GM12878 (cell line): ENCODE results near the gene SYF2. TPM values are rescaled to one million over a fixed set of nuclear protein-coding genes. Genes with fewer than 3 reads are reported as not detected.

Experiments used
- BCL11A ChIP-seq: IDR thresholded peaks from 2 replicates; pipeline ENCODE4 v1.6.1; 2011; ENCODE audit warnings: low read depth, low read length
- EP300 ChIP-seq, 2 experiments: fragments of 150-350 bp in 1 of 2; IDR thresholded peaks; 2 replicates each; pipeline ENCODE4 v1.6.1; 2011 to 2012; ENCODE audit warnings: low read depth in 2 of 2, low read length in 2 of 2, borderline replicate concordance in 1 of 2, improper control_type of control experiment in 1 of 2, inconsistent platforms in 1 of 2; ENCODE audit not compliant: control insufficient read depth in 1 of 2
- JUNB ChIP-seq: IDR thresholded peaks from 2 replicates; pipeline ENCODE4 v1.6.1; 2016; ENCODE audit warnings: antibody characterized with exemption, mild to moderate bottlenecking
- KDM1A ChIP-seq: fragments of 200-600 bp; sonication (generic); IDR thresholded peaks from 2 replicates; pipeline ENCODE4 v1.6.1; 2016; ENCODE audit warnings: borderline replicate concordance
- MTA3 ChIP-seq: IDR thresholded peaks from 2 replicates; pipeline ENCODE4 v1.6.1; 2012; ENCODE audit warnings: low read length, inconsistent platforms, borderline replicate concordance
- MYB ChIP-seq: fragments of 150-350 bp; IDR thresholded peaks from 2 replicates; pipeline ENCODE4 v1.6.1; 2014; ENCODE audit warnings: mild to moderate bottlenecking, low read depth, low read length, borderline replicate concordance
- PAX5 ChIP-seq: IDR thresholded peaks from 2 replicates; pipeline ENCODE4 v1.6.1; 2011; ENCODE audit warnings: low read depth, low read length, borderline replicate concordance
- PML ChIP-seq: IDR thresholded peaks from 2 replicates; pipeline ENCODE4 v1.6.1; 2012; ENCODE audit warnings: low read length, inconsistent platforms
- RUNX3 ChIP-seq: IDR thresholded peaks from 2 replicates; pipeline ENCODE4 v1.6.1; 2012; ENCODE audit warnings: low read length, inconsistent platforms
- SIX5 ChIP-seq: IDR thresholded peaks from 2 replicates; pipeline ENCODE4 v1.6.1; 2011; ENCODE audit warnings: mild to moderate bottlenecking, low read depth, low read length, moderate library complexity; ENCODE audit not compliant: severe bottlenecking
- SREBF1 ChIP-seq: IDR thresholded peaks from 2 replicates; pipeline ENCODE4 v1.6.1; 2012; ENCODE audit warnings: mild to moderate bottlenecking, low read length
- TBL1XR1 ChIP-seq: IDR thresholded peaks from 2 replicates; pipeline ENCODE4 v1.6.1; 2012; ENCODE audit warnings: low read depth, low read length, improper control_type of control experiment
- TCF7 ChIP-seq: IDR thresholded peaks from 2 replicates; pipeline ENCODE4 v1.6.1; 2014; ENCODE audit warnings: antibody characterized with exemption, borderline replicate concordance
- ZNF274 ChIP-seq: IDR thresholded peaks from one replicate; pipeline ENCODE4 v1.8.0; 2011; ENCODE audit not compliant: insufficient read length, insufficient read depth
- polyA plus RNA-seq, 11 experiments: library from polyadenylated mRNA; depleted of rRNA in 4 of 11; unstranded in 6 of 11; stranded (reverse) in 5 of 11; fragments of >200 nt; fragmentation: Nextera tagmentation in 4 of 11; fragmentation: Illumina TruSeq in 1 of 11; extraction: Ambion mirVana in 4 of 11; extraction: Trizol in 1 of 11; gene quantifications; 1 replicate in 1 of 11; 2 replicates in 10 of 11; pipeline versions ENCODE4 v1.2.1 to v1.2.3, GENCODE V29; 2011 to 2016; ENCODE audit warnings: inconsistent platforms in 2 of 11, missing spikeins in 2 of 11, low read depth in 1 of 11
- total RNA-seq, 4 experiments: library from RNA; depleted of rRNA in 3 of 4; stranded (reverse); fragments of >200 nt in 3 of 4; fragmentation: Illumina TruSeq in 1 of 4; extraction: Trizol in 1 of 4; gene quantifications; 2 replicates each; pipeline versions ENCODE4 v1.2.1 to v1.2.3, GENCODE V29; 2013 to 2021
- TF ChIP-seq, protein P1 (sequence below): fragments of 450-650 bp; IDR thresholded peaks from 2 replicates; pipeline ENCODE4 v1.6.1; 2018; ENCODE audit warnings: mild to moderate bottlenecking, low read depth, moderate library complexity; ENCODE audit not compliant: partially characterized antibody
- TF ChIP-seq, protein P2 (sequence below): fragments of 450-650 bp; formaldehyde crosslinking; IDR thresholded peaks from 2 replicates; pipeline ENCODE4 v1.5.0; 2022; ENCODE audit warnings: mild to moderate bottlenecking, missing genetic modification characterization
- TF ChIP-seq, protein P3 (sequence below): IDR thresholded peaks from 2 replicates; pipeline ENCODE4 v1.6.1; 2012; ENCODE audit warnings: low read depth, low read length, improper control_type of control experiment
- TF ChIP-seq, protein P4 (sequence below): IDR thresholded peaks from 2 replicates; pipeline ENCODE4 v1.6.1; 2012; ENCODE audit warnings: mild to moderate bottlenecking, low read depth, low read length

Gene SYF2
- total and polyA plus RNA-seq, 10 of the 15 experiments (the other 5 are each of a cell fraction or from before 2014, with no cell fraction given) = 20.3 to 70.5 (median 35.3) TPM

DNA sequence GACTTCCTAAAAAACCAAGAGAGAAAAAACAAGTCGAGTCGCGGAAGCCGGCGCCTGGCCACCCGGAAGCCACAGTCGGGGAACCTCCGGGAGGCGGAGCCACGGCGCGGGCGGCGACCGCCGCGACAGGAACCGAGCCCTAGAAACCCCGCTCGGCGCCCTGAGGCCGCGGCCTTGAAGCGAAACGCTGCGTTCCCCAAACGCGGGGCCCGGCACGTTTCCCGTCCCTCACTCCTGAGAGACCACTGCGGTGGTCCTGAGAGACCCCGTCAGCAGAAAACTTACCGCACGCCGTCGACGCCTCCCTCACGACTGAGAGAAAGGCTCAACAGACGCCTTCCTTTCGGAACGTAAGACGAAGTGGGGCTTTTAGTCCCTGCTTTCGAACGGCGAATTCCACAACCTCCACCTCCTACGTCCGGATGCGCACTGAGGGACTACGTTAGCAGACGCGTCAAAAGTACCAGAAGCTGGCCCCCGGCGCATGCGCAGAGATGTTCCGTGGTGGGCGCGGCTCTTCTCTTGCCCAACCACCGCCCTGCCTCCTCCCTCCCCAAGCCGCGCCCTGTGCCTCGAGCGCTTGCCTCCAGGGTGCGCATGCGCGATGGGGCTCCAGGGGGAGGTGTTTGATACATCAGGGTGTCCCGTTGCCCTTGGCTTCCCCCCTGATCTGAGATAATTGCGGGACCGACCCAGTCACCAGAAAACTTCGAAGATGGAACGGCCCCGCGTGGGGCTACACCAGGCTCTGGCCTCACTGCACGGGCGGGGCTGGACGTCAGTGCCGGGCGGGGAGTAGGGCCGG, 14.9 kb upstream of the SYF2 start, which contains the start of gene RSRP1 (continued):
- TF ChIP-seq, protein P1, sequence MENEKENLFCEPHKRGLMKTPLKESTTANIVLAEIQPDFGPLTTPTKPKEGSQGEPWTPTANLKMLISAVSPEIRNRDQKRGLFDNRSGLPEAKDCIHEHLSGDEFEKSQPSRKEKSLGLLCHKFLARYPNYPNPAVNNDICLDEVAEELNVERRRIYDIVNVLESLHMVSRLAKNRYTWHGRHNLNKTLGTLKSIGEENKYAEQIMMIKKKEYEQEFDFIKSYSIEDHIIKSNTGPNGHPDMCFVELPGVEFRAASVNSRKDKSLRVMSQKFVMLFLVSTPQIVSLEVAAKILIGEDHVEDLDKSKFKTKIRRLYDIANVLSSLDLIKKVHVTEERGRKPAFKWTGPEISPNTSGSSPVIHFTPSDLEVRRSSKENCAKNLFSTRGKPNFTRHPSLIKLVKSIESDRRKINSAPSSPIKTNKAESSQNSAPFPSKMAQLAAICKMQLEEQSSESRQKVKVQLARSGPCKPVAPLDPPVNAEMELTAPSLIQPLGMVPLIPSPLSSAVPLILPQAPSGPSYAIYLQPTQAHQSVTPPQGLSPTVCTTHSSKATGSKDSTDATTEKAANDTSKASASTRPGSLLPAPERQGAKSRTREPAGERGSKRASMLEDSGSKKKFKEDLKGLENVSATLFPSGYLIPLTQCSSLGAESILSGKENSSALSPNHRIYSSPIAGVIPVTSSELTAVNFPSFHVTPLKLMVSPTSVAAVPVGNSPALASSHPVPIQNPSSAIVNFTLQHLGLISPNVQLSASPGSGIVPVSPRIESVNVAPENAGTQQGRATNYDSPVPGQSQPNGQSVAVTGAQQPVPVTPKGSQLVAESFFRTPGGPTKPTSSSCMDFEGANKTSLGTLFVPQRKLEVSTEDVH = peak; percentile 55
- TF ChIP-seq MYB = no peak
- no peak for TF ChIP-seq MTA3
- 0 out of 2 replicates have a peak, but pooled peaks have one; percentile 2 for TF ChIP-seq BCL11A
- TF ChIP-seq SIX5 = no peak
- TF ChIP-seq TCF7 = no peak
- TF ChIP-seq, protein P2, sequence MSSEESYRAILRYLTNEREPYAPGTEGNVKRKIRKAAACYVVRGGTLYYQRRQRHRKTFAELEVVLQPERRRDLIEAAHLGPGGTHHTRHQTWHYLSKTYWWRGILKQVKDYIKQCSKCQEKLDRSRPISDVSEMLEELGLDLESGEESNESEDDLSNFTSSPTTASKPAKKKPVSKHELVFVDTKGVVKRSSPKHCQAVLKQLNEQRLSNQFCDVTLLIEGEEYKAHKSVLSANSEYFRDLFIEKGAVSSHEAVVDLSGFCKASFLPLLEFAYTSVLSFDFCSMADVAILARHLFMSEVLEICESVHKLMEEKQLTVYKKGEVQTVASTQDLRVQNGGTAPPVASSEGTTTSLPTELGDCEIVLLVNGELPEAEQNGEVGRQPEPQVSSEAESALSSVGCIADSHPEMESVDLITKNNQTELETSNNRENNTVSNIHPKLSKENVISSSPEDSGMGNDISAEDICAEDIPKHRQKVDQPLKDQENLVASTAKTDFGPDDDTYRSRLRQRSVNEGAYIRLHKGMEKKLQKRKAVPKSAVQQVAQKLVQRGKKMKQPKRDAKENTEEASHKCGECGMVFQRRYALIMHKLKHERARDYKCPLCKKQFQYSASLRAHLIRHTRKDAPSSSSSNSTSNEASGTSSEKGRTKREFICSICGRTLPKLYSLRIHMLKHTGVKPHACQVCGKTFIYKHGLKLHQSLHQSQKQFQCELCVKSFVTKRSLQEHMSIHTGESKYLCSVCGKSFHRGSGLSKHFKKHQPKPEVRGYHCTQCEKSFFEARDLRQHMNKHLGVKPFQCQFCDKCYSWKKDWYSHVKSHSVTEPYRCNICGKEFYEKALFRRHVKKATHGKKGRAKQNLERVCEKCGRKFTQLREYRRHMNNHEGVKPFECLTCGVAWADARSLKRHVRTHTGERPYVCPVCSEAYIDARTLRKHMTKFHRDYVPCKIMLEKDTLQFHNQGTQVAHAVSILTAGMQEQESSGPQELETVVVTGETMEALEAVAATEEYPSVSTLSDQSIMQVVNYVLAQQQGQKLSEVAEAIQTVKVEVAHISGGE (CRISPR knock-in tag) = no peak; the same call in 1 of the 2 replicates
- TF ChIP-seq PML = peak; percentile 100
- TF ChIP-seq, protein P3, sequence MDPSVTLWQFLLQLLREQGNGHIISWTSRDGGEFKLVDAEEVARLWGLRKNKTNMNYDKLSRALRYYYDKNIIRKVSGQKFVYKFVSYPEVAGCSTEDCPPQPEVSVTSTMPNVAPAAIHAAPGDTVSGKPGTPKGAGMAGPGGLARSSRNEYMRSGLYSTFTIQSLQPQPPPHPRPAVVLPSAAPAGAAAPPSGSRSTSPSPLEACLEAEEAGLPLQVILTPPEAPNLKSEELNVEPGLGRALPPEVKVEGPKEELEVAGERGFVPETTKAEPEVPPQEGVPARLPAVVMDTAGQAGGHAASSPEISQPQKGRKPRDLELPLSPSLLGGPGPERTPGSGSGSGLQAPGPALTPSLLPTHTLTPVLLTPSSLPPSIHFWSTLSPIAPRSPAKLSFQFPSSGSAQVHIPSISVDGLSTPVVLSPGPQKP = no peak; the same call in 1 of the 2 replicates
- TF ChIP-seq, protein P4, sequence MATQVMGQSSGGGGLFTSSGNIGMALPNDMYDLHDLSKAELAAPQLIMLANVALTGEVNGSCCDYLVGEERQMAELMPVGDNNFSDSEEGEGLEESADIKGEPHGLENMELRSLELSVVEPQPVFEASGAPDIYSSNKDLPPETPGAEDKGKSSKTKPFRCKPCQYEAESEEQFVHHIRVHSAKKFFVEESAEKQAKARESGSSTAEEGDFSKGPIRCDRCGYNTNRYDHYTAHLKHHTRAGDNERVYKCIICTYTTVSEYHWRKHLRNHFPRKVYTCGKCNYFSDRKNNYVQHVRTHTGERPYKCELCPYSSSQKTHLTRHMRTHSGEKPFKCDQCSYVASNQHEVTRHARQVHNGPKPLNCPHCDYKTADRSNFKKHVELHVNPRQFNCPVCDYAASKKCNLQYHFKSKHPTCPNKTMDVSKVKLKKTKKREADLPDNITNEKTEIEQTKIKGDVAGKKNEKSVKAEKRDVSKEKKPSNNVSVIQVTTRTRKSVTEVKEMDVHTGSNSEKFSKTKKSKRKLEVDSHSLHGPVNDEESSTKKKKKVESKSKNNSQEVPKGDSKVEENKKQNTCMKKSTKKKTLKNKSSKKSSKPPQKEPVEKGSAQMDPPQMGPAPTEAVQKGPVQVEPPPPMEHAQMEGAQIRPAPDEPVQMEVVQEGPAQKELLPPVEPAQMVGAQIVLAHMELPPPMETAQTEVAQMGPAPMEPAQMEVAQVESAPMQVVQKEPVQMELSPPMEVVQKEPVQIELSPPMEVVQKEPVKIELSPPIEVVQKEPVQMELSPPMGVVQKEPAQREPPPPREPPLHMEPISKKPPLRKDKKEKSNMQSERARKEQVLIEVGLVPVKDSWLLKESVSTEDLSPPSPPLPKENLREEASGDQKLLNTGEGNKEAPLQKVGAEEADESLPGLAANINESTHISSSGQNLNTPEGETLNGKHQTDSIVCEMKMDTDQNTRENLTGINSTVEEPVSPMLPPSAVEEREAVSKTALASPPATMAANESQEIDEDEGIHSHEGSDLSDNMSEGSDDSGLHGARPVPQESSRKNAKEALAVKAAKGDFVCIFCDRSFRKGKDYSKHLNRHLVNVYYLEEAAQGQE = no peak; the same call in 1 of the 2 replicates
- no peak for TF ChIP-seq ZNF274
- no peak; the same call in 1 of the 2 replicates for TF ChIP-seq RUNX3
- no peak; a peak in 1 of 4 replicates for TF ChIP-seq EP300 (IDR thresholded peaks at IDR 0.05; ENCODE audit: borderline replicate concordance in 1 of 2, control insufficient read depth in 1 of 2, low read depth in 2 of 2, low read length in 2 of 2)
- TF ChIP-seq JUNB = no peak
- no peak for TF ChIP-seq KDM1A
- TF ChIP-seq SREBF1 = no peak
- TF ChIP-seq PAX5 = peak; percentile 43; the same call in 1 of the 2 replicates
- peak; percentile 40 for TF ChIP-seq TBL1XR1
